Hepatocyte (in vitro differentiated cells): ENCODE data around the gene RASA3. TPM values are rescaled to one million over a fixed set of nuclear protein-coding genes. Genes with fewer than 3 reads are reported as not detected.

Source experiments
- DNase-seq: peaks from one replicate; pipeline ENCODE4 v3.0.0-alpha.2; 2016; ENCODE audit warnings: low spot score
- H2AFZ ChIP-seq: fragments of 200-600 bp; sonication (generic); 2 replicates; pipeline ENCODE4 v1.6.0; 2016; ENCODE audit warnings: antibody characterized with exemption, mild to moderate bottlenecking
- H3K27ac ChIP-seq: fragments of 200-600 bp; sonication (generic); 2 replicates; pipeline ENCODE4 v1.5.1; 2016; ENCODE audit warnings: mild to moderate bottlenecking
- H3K27me3 ChIP-seq: fragments of 200-600 bp; sonication (generic); 2 replicates; pipeline ENCODE4 v1.6.1; 2016
- H3K36me3 ChIP-seq: fragments of 200-600 bp; sonication (generic); replicated peaks from 2 replicates; pipeline ENCODE4 v1.5.1; 2016; ENCODE audit warnings: low read depth; ENCODE audit not compliant: insufficient read depth
- H3K4me1 ChIP-seq: fragments of 200-600 bp; sonication (generic); 2 replicates; pipeline ENCODE4 v1.5.1; 2016; ENCODE audit warnings: mild to moderate bottlenecking, moderate library complexity; ENCODE audit not compliant: insufficient read depth
- H3K4me2 ChIP-seq: fragments of 200-600 bp; sonication (generic); 2 replicates; pipeline ENCODE4 v1.6.0; 2016
- H3K4me3 ChIP-seq: fragments of 200-600 bp; sonication (generic); 2 replicates; pipeline ENCODE4 v1.5.1; 2016; ENCODE audit warnings: mild to moderate bottlenecking
- H3K79me2 ChIP-seq: fragments of 200-600 bp; sonication (generic); 2 replicates; pipeline ENCODE4 v1.6.0; 2017; ENCODE audit warnings: mild to moderate bottlenecking
- H3K9me2 ChIP-seq: fragments of 200-600 bp; sonication (generic); replicated peaks from 2 replicates; pipeline ENCODE4 v1.6.0; 2017; ENCODE audit warnings: mild to moderate bottlenecking; ENCODE audit not compliant: insufficient read depth
- H3K9me3 ChIP-seq: fragments of 200-600 bp; sonication (generic); 2 replicates; pipeline ENCODE4 v1.5.1; 2016; ENCODE audit warnings: low read depth, mild to moderate bottlenecking
- H4K20me1 ChIP-seq: fragments of 200-600 bp; sonication (generic); 2 replicates; pipeline ENCODE4 v1.6.0; 2016; ENCODE audit warnings: mild to moderate bottlenecking; ENCODE audit not compliant: insufficient read depth, poor library complexity, severe bottlenecking
- CTCF ChIP-seq: fragments of 200-600 bp; sonication (generic); IDR thresholded peaks from 2 replicates; pipeline ENCODE4 v1.5.1; 2016; ENCODE audit warnings: antibody characterized with exemption, mild to moderate bottlenecking; ENCODE audit not compliant: poor library complexity
- EZH2 ChIP-seq: fragments of 200-600 bp; sonication (generic); IDR thresholded peaks from 2 replicates; pipeline ENCODE4 v1.6.1; 2016; ENCODE audit warnings: antibody characterized with exemption, mild to moderate bottlenecking, borderline replicate concordance
- EZH2phosphoT487 ChIP-seq: fragments of 200-600 bp; sonication (generic); IDR thresholded peaks from one replicate; pipeline ENCODE4 v1.6.1; 2018; ENCODE audit warnings: antibody characterized with exemption, mild to moderate bottlenecking, low read depth, moderate library complexity; ENCODE audit not compliant: unreplicated experiment, severe bottlenecking
- WGBS: methylation state at CpG from one replicate; pipeline ENCODE4 v1.1.6; 2016; ENCODE audit warnings: low lambda C conversion rate; ENCODE audit errors: missing lambda C conversion rate; 5-methylcytosine and 5-hydroxymethylcytosine counted together
- polyA plus RNA-seq: library from polyadenylated mRNA; unstranded; fragments of >200 nt; fragmentation: Nextera tagmentation; extraction: Ambion mirVana; gene quantifications from 2 replicates; pipeline ENCODE4 v1.2.1, GENCODE V29; 2016
- total RNA-seq: library from RNA; depleted of rRNA; stranded (reverse); fragments of >200 nt; gene quantifications from 2 replicates; pipeline ENCODE4 v1.2.3, GENCODE V29; 2014

Gene RASA3
- total and polyA plus RNA-seq, 2 experiments from 2014 or later: 5.6 to 6.1 TPM

DNA sequence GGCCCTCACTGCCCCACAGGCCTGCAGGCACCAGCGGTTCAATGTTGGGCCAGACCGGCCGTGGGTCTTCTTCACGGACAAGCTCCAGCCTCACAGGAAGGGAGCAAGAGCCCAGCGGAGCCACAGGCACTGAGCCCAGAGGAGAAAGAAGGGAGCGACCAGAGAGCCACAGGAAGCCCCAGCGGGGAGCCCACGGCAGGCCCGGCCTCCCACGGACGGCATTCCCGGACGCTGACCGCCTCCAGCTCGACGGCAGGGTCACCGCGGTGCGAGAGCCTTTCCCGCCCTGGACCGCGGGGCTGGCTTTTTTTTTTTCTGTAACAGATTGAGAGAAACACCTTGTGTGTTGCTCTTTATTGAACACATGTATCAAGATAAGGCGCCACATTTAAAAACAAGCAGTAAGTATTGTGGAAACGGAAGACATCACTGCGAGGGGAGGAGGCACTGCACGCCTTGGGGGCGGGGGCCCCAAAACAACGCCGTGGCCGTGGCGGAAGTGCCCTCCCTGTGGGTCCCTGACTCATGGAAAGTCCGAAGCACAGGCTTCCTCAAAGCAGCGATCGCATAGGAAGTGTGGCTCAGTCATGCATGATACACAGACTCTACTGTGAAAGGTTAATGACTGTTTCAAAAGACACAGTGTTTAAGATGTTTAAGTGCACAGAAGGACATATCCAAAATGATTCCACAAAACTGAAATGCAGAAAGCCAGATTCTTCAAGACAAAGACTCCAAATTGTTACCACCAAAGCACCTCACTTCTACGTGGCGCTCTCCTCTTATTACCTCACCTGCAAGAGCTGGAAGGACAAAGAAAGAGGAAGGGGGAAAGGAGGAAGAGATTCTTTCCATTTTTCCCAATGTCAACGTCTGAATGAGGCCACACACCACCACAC, 3.5 kb downstream of the RASA3 start:
- H3K36me3 ChIP-seq: no peaks in the 10 kb centered on the region
- H3K9me2 ChIP-seq: no peaks in the 10 kb centered on the region
- TF ChIP-seq CTCF (no peak), EZH2 (no peak), EZH2phosphoT487 (no peak)
- H3K4me3 ChIP-seq: no peak overlapping the region
- WGBS: 74% methylated on average over 35 of the region's 37 CpGs
- H3K4me2 ChIP-seq: peak overlapping the region; percentile 99
- peaks cover 2% of the 10 kb centered on the region for H4K20me1 ChIP-seq
- H2AFZ ChIP-seq: no peak overlapping the region
- H3K9me3 ChIP-seq: no peaks in the 10 kb centered on the region
- peaks cover 21% of the 10 kb centered on the region for H3K27me3 ChIP-seq
- peaks cover 25% of the 10 kb centered on the region for H3K4me1 ChIP-seq
- peak overlapping the region; percentile 46 for H3K27ac ChIP-seq
- H3K79me2 ChIP-seq: peaks cover 28% of the 10 kb centered on the region
- no peak for DNase-seq

GRCh38 chr13:114128348-114128623, 4.1 kb downstream of the RASA3 start:
- Histone ChIP-seq H3K27ac (peak overlapping the region; percentile 46), H3K4me3 (no peak overlapping the region), H3K4me1 (peaks cover 25% of the 10 kb centered on the region), H4K20me1 (peaks cover 2% of the 10 kb centered on the region), H3K27me3 (peaks cover 21% of the 10 kb centered on the region), H3K36me3 (no peaks in the 10 kb centered on the region), H3K9me2 (no peaks in the 10 kb centered on the region), H3K79me2 (peaks cover 28% of the 10 kb centered on the region), H3K4me2 (no peak overlapping the region), H3K9me3 (no peaks in the 10 kb centered on the region), H2AFZ (no peak overlapping the region)
- 91% methylated on average over 5 of the region's 5 CpGs for WGBS
- no peak for DNase-seq
- TF ChIP-seq EZH2phosphoT487 (no peak), EZH2 (no peak), CTCF (no peak)

DNA sequence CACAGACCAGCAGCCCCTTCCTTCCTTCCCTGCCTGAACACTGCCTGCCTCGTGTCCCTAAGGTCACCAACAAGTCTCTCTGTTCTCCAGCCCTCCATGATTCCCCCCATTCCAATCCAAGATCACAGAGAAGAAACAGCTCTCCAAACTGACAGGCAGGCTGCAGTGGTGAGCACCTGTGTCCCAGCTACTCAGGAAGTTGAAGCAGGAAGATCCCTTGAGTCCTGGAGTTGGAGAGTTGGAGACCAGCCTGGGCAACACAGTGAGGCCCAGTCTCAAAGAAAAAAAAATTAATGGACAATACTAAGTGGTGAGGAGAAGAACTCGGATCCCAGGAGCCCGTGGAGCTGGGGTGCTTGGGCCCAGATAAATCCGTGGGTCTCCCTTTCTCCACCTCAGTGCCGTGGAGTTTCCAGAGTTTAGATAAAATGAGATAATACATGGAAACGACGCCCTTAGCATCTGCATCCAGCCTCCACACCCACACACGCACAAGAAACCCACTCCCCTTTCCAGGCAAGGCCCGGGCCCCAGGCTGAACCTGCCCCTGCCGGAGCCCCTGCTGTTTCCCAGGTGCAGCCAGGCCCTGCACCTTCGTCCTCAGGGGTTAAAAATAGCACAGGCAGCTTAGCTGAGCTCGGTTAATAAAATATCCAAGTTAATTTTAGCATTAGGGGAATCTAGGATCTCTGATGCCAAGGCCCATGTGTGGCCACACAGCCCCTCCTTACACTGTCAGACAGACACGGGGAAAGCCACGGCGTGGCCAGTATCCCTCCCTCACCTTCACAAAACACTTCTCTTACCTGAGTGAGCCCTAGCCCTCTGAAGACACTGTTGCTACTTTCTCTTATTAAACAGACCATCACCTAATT, 4.7 kb downstream of the RASA3 start:
- peaks cover 21% of the 10 kb centered on the region for H3K27me3 ChIP-seq
- WGBS: 84% methylated on average over 15 of the region's 15 CpGs
- no peak for DNase-seq
- H3K4me1 ChIP-seq: peaks cover 25% of the 10 kb centered on the region
- H3K9me3 ChIP-seq: no peaks in the 10 kb centered on the region
- no peaks in the 10 kb centered on the region for H3K36me3 ChIP-seq
- no peaks in the 10 kb centered on the region for H3K9me2 ChIP-seq
- H3K4me3 ChIP-seq: no peak overlapping the region
- TF ChIP-seq EZH2 (no peak), CTCF (no peak), EZH2phosphoT487 (no peak)
- H3K27ac ChIP-seq: no peak overlapping the region
- no peak overlapping the region for H2AFZ ChIP-seq
- H3K79me2 ChIP-seq: peaks cover 28% of the 10 kb centered on the region
- H3K4me2 ChIP-seq: no peak overlapping the region
- peaks cover 2% of the 10 kb centered on the region for H4K20me1 ChIP-seq
